DMS153 (cell line): ENCODE results near the gene SYT7.
"Not testable (repeated sequence)": the region's sequence is repeated elsewhere in the genome, so short reads cannot be mapped to it uniquely, and the experiment has no call there.

ENCODE experiments used
- DNase-seq: peaks from one replicate; lab custom pipeline; 2025; lab: John Stamatoyannopoulos, UW

SYT7 gene, protein sequence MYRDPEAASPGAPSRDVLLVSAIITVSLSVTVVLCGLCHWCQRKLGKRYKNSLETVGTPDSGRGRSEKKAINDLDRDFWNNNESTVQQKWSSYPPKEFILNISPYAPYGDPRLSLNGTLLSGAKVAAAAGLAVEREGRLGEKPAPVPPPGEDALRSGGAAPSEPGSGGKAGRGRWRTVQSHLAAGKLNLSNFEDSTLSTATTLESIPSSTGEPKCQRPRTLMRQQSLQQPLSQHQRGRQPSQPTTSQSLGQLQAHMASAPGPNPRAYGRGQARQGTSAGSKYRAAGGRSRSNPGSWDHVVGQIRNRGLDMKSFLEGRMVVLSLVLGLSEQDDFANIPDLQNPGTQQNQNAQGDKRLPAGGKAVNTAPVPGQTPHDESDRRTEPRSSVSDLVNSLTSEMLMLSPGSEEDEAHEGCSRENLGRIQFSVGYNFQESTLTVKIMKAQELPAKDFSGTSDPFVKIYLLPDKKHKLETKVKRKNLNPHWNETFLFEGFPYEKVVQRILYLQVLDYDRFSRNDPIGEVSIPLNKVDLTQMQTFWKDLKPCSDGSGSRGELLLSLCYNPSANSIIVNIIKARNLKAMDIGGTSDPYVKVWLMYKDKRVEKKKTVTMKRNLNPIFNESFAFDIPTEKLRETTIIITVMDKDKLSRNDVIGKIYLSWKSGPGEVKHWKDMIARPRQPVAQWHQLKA

DNA sequence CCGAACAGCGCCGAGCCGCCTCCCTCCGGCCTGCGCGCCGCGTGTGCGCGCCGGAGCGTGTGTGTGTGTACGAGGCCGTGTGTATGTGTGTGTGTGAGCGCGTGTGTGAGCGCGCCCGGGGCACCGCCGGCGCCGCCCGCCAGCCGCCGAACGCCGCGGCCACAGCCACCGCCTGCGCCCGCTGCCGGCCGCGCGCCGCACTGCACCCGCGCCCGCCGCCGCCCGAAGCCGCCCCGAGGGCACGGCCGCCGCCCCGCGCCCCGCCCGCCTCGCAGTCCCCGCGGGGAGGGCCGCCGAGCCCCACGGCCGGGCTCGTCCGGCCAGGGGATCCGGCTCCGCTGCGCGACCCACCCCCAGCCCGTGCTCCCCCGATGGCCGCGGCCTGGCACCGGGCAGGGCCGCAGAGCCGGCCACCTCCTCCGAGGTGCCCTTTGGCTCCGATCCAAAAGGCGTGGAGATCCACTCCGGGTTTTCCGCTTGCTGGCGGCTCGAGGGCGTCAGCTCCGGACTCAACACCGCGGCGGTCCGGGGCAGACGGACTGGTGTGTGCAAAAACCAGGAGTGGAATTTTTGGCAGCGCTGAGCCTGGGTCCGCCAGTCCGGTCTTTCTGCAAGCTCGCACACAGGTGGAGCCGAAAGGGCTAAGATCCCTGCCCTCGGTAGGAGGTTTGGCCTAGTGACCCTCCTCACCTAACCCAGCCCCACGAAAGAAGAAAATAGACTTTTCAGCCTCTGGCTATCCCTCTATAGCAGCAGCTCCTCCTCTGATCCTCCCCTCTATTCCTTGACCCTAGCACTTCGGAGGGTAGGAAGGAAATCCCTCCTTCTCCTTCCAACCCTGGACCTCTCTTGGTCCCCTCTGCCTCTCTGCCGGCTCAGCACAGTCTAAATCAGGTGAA is at the start of gene SYT7:
Gene SYT7 (minus strand): TSS at position 47 of the 899 bp plus-strand sequence. CDS start 256 bp downstream, outside the sequence.
- DNase-seq = peak; percentile 91

- DNase-seq = no peak
Measured at GRCh38 chr11:61630089-61630488, 49.2 kb upstream of the SYT7 start.

GRCh38 chr11:61629082-61629833 is 48.4 kb upstream of the SYT7 start:
- DNase-seq = no peak

- DNase-seq = no peak
Measured at GRCh38 chr11:61628662-61628970, 47.7 kb upstream of the SYT7 start.

DNA sequence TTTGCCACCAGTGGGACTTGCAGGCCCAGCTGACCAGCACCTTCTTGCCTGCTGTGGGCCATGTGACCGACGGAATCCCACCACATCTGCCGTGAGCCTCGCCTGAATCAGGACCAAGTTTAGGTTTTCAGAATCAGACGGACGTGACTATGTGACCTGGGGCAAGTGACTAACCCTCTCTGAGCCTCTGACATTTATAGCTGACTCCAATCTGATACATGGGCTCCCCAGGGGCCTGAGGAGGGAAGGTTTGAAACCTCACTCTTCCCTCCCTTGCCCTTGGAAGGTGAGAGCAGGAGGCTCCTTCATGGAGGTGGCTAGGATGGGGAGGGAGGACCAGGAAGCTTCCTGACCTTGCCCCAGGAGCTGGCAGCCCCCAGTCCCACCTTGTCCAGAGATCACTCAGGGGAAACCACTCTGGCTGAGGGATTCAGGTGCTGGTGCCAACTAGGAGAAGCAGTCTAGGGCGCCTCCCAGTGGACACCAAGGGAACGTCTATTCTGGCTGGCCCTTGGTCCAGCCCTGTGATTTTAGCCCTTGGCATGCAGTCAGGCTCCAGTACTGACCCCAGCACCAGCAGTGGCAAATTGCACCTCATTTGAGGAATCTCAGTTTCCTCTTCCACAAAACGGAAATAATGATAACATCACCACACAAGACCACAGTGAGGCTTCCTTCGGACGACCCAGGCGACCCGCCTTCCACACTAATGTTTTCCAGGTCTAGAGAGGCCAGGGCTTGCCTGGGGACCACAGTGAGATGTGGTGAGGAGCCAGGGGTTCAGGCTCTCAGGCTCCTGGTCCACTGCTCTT is 47.2 kb upstream of the SYT7 start:
- peak; percentile 16 for DNase-seq

GRCh38 chr11:61626580-61627380 is 45.9 kb upstream of the SYT7 start:
- DNase-seq = peak; percentile 91

- DNase-seq = no peak
Measured at GRCh38 chr11:61625525-61625924, 44.6 kb upstream of the SYT7 start.

- DNase-seq = no peak
Measured at GRCh38 chr11:61621917-61622585, 41.2 kb upstream of the SYT7 start.

DNA sequence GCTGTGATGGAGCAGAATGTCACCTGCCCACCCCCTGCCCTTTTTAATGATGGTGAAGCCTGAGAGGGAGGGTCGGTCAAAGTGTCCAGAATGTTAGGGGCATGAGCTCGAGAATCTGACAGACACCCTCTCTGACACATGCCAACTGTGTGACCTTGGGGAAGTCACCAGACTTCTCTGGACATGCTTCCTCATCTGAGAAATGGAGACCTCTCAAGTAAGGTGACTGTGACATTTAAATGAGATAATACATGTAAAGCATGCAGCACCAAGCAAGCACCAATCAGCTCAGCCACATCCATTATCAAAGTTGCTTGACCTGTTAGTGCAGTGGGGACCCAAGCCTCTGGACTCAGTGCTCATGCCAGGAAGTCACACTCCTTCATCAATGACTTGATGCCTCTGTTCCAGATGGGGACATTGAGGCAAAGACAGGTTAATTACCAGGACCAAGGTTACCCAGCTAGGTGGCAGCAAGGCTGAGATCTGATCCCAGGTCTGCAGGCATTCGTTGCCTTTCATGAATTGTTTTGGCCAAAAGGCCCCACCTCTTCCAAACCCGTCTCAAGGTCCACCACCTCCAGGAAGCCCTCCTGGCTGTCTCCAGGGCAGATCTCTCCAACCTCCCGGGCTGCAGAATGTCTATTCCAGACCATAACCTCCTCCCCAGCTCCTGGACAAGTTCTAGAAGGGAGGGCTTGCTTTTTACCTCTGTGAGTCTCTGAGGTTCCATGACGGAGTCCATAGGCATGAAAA is 38.8 kb upstream of the SYT7 start:
- no peak for DNase-seq

GRCh38 chr11:61618978-61619377 is 38.1 kb upstream of the SYT7 start:
- no peak for DNase-seq

DNA sequence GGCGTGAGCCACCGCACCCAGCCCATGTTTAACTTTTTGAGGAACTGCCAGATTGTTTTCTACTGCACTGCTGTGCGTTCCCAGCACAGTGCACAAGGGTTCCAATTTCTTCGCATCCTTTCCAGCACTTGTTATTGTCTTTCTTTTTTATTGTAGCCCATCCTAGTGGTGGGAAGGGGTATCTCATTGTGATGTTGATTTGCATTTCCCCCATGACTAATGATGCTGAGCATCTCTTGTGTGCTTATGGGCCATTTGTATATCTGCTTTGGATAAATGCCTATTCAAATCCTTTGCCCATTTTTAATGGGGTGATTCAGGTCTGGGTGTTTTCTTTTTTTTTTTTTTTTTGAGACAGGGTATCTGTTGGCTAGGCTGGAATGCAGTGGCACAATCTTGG is 36.6 kb upstream of the SYT7 start:
- DNase-seq = no peak

- no peak for DNase-seq
Measured at GRCh38 chr11:61616434-61616833, 35.6 kb upstream of the SYT7 start.

DNA sequence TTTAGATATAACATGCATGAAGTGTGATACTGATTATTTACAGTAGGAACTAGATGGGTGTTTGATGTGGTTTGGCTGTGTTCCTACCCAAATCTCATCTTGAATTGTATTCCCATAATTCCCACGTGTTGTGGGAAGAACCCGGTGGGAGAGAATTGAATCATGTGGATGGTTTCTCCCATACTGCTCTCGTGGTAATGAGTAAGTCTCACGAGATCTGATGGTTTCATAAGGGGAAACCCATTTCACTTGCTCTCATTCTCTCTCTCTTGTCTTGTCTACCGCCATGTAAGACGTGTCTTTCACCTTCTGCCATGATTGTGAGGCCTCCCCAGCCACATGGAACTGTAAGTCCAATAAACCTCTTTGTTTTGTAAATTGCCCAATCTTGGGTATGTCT is 33.9 kb upstream of the SYT7 start:
- not testable (repeated sequence) for DNase-seq

GRCh38 chr11:61613870-61614269 is 33.0 kb upstream of the SYT7 start:
- DNase-seq = no peak

- DNase-seq = no peak
Measured at GRCh38 chr11:61613051-61613450, 32.2 kb upstream of the SYT7 start.

GRCh38 chr11:61611309-61611708 is 30.4 kb upstream of the SYT7 start:
- no peak for DNase-seq

DNA sequence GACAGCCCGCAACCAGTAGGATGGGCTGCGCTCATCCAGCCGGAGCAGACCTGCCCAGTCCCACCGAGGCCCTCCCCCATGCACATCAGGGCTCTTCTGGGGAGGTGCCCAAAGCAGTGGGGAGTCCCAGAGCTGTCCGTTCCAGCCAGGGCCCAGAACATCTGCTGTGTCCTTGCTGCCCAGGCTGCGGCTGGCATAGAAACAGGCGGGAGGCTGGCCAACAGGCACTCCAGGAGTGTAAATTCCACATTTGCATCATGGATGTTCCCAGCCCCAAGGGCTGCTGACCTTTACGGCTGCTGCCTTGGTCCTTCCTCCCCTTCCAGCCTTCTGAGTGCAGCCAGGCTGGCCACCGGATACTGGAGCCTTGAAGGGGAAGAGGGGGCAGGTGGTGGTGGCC is 30.0 kb upstream of the SYT7 start:
- no peak for DNase-seq

DNA sequence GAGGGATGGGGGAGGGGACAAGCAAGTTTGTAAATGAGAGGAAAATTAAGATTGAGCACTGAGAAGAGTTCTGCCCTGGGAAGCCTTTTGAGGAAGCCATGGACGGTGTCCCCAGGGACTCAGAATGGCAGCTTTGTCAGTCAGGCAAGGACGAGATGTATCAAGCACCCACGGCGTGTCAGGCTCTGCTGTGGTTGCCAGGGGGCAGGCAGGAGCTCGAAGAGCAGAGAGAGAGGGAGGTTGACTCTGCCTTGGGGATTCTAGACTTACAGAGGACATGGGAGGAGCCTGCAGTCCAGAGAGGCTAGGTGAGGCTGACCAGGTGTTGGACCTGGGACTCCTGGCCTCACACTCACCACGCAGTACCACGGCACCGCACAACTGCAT is 29.1 kb upstream of the SYT7 start:
- DNase-seq = peak; percentile 81
